Naive thymus-derived CD4-positive, alpha-beta T cell (primary cell): ENCODE measurements around the gene CCDC185. TPM values are rescaled to one million over a fixed set of nuclear protein-coding genes. Genes with fewer than 3 reads are reported as not detected.

Experiments
- ATAC-seq: fragments of 150-1000 bp; cut with Tn5 transposase; 2 replicates; pipeline ENCODE4 v1.10.0; 2021; ENCODE audit warnings: mild to moderate bottlenecking, moderate library complexity
- CTCF ChIA-PET: fragments of 350-600 bp; sonication (Branson Sonifier 250); formaldehyde crosslinking; loops from one replicate; lab custom pipeline; 2021; ENCODE audit warnings: antibody characterized with exemption; lab: Charles Lee
- POLR2A ChIA-PET: fragments of 350-600 bp; sonication (Branson Sonifier 250); formaldehyde crosslinking; loops from one replicate; lab custom pipeline; 2021; ENCODE audit warnings: antibody characterized with exemption, inconsistent platforms; lab: Charles Lee
- DNase-seq, 9 donors: peaks; one replicate each; pipeline versions ENCODE4 v3.0.0 to v3.0.0-alpha.2; 2020 to 2022; ENCODE audit warnings: mixed read lengths in 1 of 9
- H3K27ac ChIP-seq: one replicate; pipeline ENCODE4 v1.7.0; 2013; ENCODE audit warnings: mild to moderate bottlenecking, low read depth, low read length, moderate library complexity
- H3K27me3 ChIP-seq, 2 donors: one replicate each; pipeline ENCODE4 v1.7.0; 2013; ENCODE audit warnings: low read length in 2 of 2, mild to moderate bottlenecking in 2 of 2, moderate library complexity in 2 of 2; ENCODE audit not compliant: control insufficient read depth in 2 of 2, insufficient read depth in 2 of 2
- H3K36me3 ChIP-seq, 3 experiments: 1 replicate in 2 of 3; 2 replicates in 1 of 3; pipeline ENCODE4 v1.7.0; 2013; ENCODE audit warnings: low read length in 3 of 3, mild to moderate bottlenecking in 3 of 3, moderate library complexity in 1 of 3; ENCODE audit not compliant: insufficient read depth in 3 of 3, control insufficient read depth in 2 of 3
- H3K4me1 ChIP-seq, 2 donors: one replicate each; pipeline ENCODE4 v1.7.0; 2013; ENCODE audit warnings: low read length in 2 of 2, mild to moderate bottlenecking in 2 of 2, moderate library complexity in 1 of 2; ENCODE audit not compliant: control insufficient read depth in 2 of 2, insufficient read depth in 2 of 2
- H3K4me3 ChIP-seq: 2 replicates; pipeline ENCODE4 v1.7.0; 2013; ENCODE audit warnings: mild to moderate bottlenecking, low read length
- H3K9me3 ChIP-seq, 3 experiments: 1 replicate in 2 of 3; 2 replicates in 1 of 3; pipeline ENCODE4 v1.7.0; 2013; ENCODE audit warnings: low read length in 3 of 3; ENCODE audit not compliant: control insufficient read depth in 2 of 3
- H3K27ac Mint-ChIP-seq, 9 donors: one replicate each; pipeline ENCODE4 v1.8.0; 2020 to 2022; ENCODE audit warnings: mixed read lengths in 9 of 9, mild to moderate bottlenecking in 8 of 9, moderate library complexity in 5 of 9, inconsistent platforms in 2 of 9
- H3K27me3 Mint-ChIP-seq, 5 donors: one replicate each; pipeline ENCODE4 v1.8.0; 2021 to 2022; ENCODE audit warnings: mixed read lengths in 5 of 5, mild to moderate bottlenecking in 1 of 5
- H3K36me3 Mint-ChIP-seq, 5 donors: one replicate each; pipeline ENCODE4 v1.8.0; 2020 to 2022; ENCODE audit warnings: mixed read lengths in 5 of 5, mild to moderate bottlenecking in 3 of 5, inconsistent platforms in 1 of 5
- H3K4me1 Mint-ChIP-seq, 7 donors: one replicate each; pipeline ENCODE4 v1.8.0; 2020 to 2022; ENCODE audit warnings: mixed read lengths in 7 of 7, mild to moderate bottlenecking in 3 of 7, inconsistent platforms in 1 of 7
- H3K4me3 Mint-ChIP-seq, 10 donors: one replicate each; pipeline ENCODE4 v1.8.0; 2020 to 2022; ENCODE audit warnings: mild to moderate bottlenecking in 10 of 10, mixed read lengths in 10 of 10, moderate library complexity in 6 of 10, inconsistent platforms in 2 of 10
- H3K9me3 Mint-ChIP-seq, 11 donors: one replicate each; pipeline ENCODE4 v1.8.0; 2020 to 2022; ENCODE audit warnings: mixed read lengths in 11 of 11, mild to moderate bottlenecking in 4 of 11, inconsistent platforms in 1 of 11, moderate library complexity in 1 of 11
- intact Hi-C, 2 donors: fragments of 100-400 bp; cut with micrococcal nuclease; formaldehyde crosslinking; loops; one replicate each; pipeline ENCODE4 v1.15.1; 2023
- polyA plus RNA-seq, 2 donors: library from polyadenylated mRNA; unstranded; fragments of 300-500 nt; fragmentation: Illumina TruSeq; gene quantifications; one replicate each; pipeline ENCODE4 v1.2.3, GENCODE V29; 2021
- total RNA-seq, 6 experiments: library from RNA in 5 of 6; stranded (reverse) in 5 of 6; gene quantifications; 1 replicate in 5 of 6; 2 replicates in 1 of 6; pipeline ENCODE4 v1.2.3 and lab custom pipeline; 2021 to 2026

CCDC185 gene
- total and polyA plus RNA-seq, 7 experiments from 2014 or later: not detected

GRCh38 chr1:223429821-223430220 lies 36.6 kb downstream of the CCDC185 start:
- Mint-ChIP-seq H3K27ac (no peak overlapping the region), H3K4me1 (peaks cover 0 to 17% (median 5%) of the 10 kb centered on the region in 7 donors), H3K36me3 (peaks cover 0 to 6% (median 0%) of the 10 kb centered on the region in 5 donors), H3K9me3 (peaks cover 0 to 9% (median 6%) of the 10 kb centered on the region in 11 donors), H3K27me3 (peaks cover 0 to 8% (median 0%) of the 10 kb centered on the region in 5 donors), H3K4me3 (no peak overlapping the region)
- Histone ChIP-seq H3K36me3 (no peaks in the 10 kb centered on the region), H3K4me3 (no peak overlapping the region), H3K27ac (no peak overlapping the region), H3K27me3 (no peaks in the 10 kb centered on the region), H3K4me1 (peaks cover 0 to 4% of the 10 kb centered on the region in 2 donors), H3K9me3 (no peaks in the 10 kb centered on the region)
- DNase-seq (no peak), ATAC-seq (no peak)
- POLR2A ChIA-PET: no interaction called here
- intact Hi-C loops: no loop called here
- CTCF ChIA-PET: no interaction called here

- Mint-ChIP-seq H3K27ac (no peak overlapping the region), H3K36me3 (peaks cover 0 to 6% (median 0%) of the 10 kb centered on the region in 5 donors)
- CTCF ChIA-PET: no interaction called here
These were observed 37.0 kb downstream of the CCDC185 start for GRCh38 chr1:223430236-223430635.

GRCh38 chr1:223437151-223437550 lies 43.9 kb downstream of the CCDC185 start:
- no peak overlapping the region for H3K4me3 ChIP-seq
- H3K36me3 ChIP-seq: no peaks in the 10 kb centered on the region
- no peak overlapping the region for H3K27ac ChIP-seq
- H3K27ac Mint-ChIP-seq: no peak overlapping the region
- DNase-seq (no peak), ATAC-seq (no peak)
- peaks cover 0 to 11% (median 0%) of the 10 kb centered on the region in 5 donors for H3K27me3 Mint-ChIP-seq
- CTCF ChIA-PET: no interaction called here
- no peaks in the 10 kb centered on the region for H3K36me3 Mint-ChIP-seq
- POLR2A ChIA-PET: no interaction called here
- H3K4me3 Mint-ChIP-seq: no peak overlapping the region
- H3K9me3 Mint-ChIP-seq: peaks cover 0 to 7% (median 0%) of the 10 kb centered on the region in 11 donors
- intact Hi-C loops: no loop called here
- H3K4me1 ChIP-seq: no peaks in the 10 kb centered on the region
- H3K4me1 Mint-ChIP-seq: no peaks in the 10 kb centered on the region
- no peaks in the 10 kb centered on the region for H3K9me3 ChIP-seq
- no peaks in the 10 kb centered on the region for H3K27me3 ChIP-seq

More at GRCh38 chr1:223430236-223430635, 37.0 kb downstream of the CCDC185 start:
- peaks cover 0 to 8% (median 0%) of the 10 kb centered on the region in 5 donors for H3K27me3 Mint-ChIP-seq
- H3K9me3 Mint-ChIP-seq: peaks cover 0 to 9% (median 6%) of the 10 kb centered on the region in 11 donors
- H3K4me3 ChIP-seq: no peak overlapping the region
- no peaks in the 10 kb centered on the region for H3K9me3 ChIP-seq
- no peaks in the 10 kb centered on the region for H3K36me3 ChIP-seq
- no peaks in the 10 kb centered on the region for H3K27me3 ChIP-seq
- intact Hi-C loops: no loop called here
- ATAC-seq (no peak), DNase-seq (no peak)
- peaks cover 0 to 17% (median 5%) of the 10 kb centered on the region in 7 donors for H3K4me1 Mint-ChIP-seq
- POLR2A ChIA-PET: no interaction called here
- no peak overlapping the region for H3K27ac ChIP-seq
- H3K4me1 ChIP-seq: peaks cover 0 to 4% of the 10 kb centered on the region in 2 donors
- no peak overlapping the region for H3K4me3 Mint-ChIP-seq

GRCh38 chr1:223443397-223443796 lies 50.2 kb downstream of the CCDC185 start:
- Histone ChIP-seq H3K4me3 (no peak overlapping the region), H3K36me3 (no peaks in the 10 kb centered on the region), H3K4me1 (no peaks in the 10 kb centered on the region), H3K9me3 (peaks cover 0 to 21% (median 0%) of the 10 kb centered on the region in 3 experiments), H3K27ac (no peak overlapping the region), H3K27me3 (no peaks in the 10 kb centered on the region)
- Mint-ChIP-seq H3K27me3 (peaks cover 0 to 15% (median 6%) of the 10 kb centered on the region in 5 donors), H3K9me3 (peaks cover 3 to 46% (median 15%) of the 10 kb centered on the region in 11 donors), H3K36me3 (peaks cover 0 to 14% (median 0%) of the 10 kb centered on the region in 5 donors), H3K4me3 (no peak overlapping the region), H3K4me1 (no peaks in the 10 kb centered on the region), H3K27ac (no peak overlapping the region)
- intact Hi-C loops: no loop called here
- POLR2A ChIA-PET: no interaction called here
- CTCF ChIA-PET: no interaction called here
- DNase-seq (no peak), ATAC-seq (no peak)

GRCh38 chr1:223444411-223444810 lies 51.2 kb downstream of the CCDC185 start:
- Histone ChIP-seq H3K4me1 (no peaks in the 10 kb centered on the region), H3K4me3 (no peak overlapping the region), H3K27ac (no peak overlapping the region), H3K36me3 (no peaks in the 10 kb centered on the region), H3K9me3 (peaks cover 0 to 21% (median 0%) of the 10 kb centered on the region in 3 experiments), H3K27me3 (no peaks in the 10 kb centered on the region)
- peaks cover 3 to 47% (median 17%) of the 10 kb centered on the region in 11 donors for H3K9me3 Mint-ChIP-seq
- ChIA-PET POLR2A (no interaction called here), CTCF (no interaction called here)
- ATAC-seq (no peak), DNase-seq (no peak)
- no peaks in the 10 kb centered on the region for H3K4me1 Mint-ChIP-seq
- intact Hi-C loops: no loop called here
- peaks cover 0 to 14% (median 0%) of the 10 kb centered on the region in 5 donors for H3K36me3 Mint-ChIP-seq
- no peak overlapping the region for H3K27ac Mint-ChIP-seq
- H3K27me3 Mint-ChIP-seq: peaks cover 0 to 15% (median 6%) of the 10 kb centered on the region in 5 donors
- no peak overlapping the region for H3K4me3 Mint-ChIP-seq

Other genes starting within 250 kb of the CCDC185 start
- 10 to 100 TPM in 2 of 5 experiments, 1 to 10 TPM in 2, under 1 TPM in 1; 0.10 to 20.3 (median 7.1) TPM for gene SUSD4, start 29.2 kb upstream of the CCDC185 start, total RNA-seq
- 10 to 100 TPM in 1 of 2 donors, 1 to 10 TPM in 1; 7.7 to 21.5 TPM for gene SUSD4, start 29.2 kb upstream of the CCDC185 start, polyA plus RNA-seq